HG03095 (cell line): ENCODE measurements around the gene RNF128.
"Not testable (repeated sequence)": the region's sequence is repeated elsewhere in the genome, so short reads cannot be mapped to it uniquely, and the experiment has no call there.

Experiments
- ATAC-seq: cut with Tn5 transposase; IDR thresholded peaks from one replicate; pipeline ENCODE4 v1.9.1; 2021; ENCODE audit warnings: moderate library complexity; ENCODE audit not compliant: unreplicated experiment

The RNF128 gene

DNA sequence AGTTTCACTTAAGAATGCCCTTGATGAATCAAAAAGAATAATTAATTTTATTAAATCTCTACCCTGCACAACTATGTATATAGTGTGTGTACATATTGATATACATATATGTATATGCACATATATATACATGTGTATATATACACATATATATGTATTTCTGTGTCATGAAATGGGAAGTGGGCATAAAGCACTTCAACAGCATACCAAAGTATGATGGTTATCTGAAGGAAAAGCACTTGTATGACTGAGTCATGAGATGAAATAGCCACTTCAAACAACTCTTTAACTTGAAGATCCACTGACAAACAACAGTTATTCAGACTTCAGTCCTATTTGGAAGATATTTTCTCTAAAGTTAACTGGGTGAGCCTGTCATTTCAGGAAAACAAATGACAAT is 16.3 kb downstream of the RNF128 start:
- ATAC-seq: no peak

DNA sequence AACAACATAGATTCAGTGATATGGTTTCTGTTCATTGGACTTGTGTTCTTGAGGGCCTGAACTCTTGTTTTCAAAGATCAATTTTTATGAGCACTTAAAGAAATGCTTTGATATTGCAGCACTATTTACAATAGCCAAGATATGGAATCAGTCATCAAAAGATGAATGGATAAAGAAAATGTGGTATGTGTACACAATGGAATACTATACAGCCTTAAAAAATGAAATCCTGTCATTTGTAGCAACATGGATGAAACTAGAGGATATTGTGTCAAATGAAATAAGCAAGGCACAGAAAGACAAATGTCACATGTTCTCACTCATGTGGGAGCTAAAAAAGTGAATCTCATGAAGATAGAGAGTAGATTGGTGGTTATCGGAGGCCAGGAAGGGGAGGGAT is 21.9 kb downstream of the RNF128 start:
- ATAC-seq: no peak

DNA sequence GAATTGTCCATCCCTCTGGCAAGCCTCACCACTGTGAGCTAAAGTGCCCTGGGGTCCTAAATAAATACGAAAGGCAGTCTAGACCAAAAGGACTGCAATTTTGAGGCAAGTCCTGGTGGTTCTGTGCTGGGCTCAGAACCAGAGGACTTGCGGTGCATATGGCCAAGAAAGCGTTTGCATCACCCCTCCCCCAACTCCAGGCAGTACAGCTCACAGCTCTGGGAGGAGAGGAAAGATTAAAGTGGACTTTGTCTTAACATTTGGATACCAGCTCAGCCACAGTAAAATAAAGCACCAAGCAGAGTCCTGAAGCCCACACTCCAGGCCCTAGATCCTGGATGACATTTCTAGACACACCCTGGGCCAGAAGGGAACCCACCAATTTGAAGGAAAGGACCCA is 24.9 kb downstream of the RNF128 start:
- no peak for ATAC-seq

- ATAC-seq: no peak
These were observed 25.7 kb downstream of the RNF128 start for GRCh38 chrX:106752101-106752678.

DNA sequence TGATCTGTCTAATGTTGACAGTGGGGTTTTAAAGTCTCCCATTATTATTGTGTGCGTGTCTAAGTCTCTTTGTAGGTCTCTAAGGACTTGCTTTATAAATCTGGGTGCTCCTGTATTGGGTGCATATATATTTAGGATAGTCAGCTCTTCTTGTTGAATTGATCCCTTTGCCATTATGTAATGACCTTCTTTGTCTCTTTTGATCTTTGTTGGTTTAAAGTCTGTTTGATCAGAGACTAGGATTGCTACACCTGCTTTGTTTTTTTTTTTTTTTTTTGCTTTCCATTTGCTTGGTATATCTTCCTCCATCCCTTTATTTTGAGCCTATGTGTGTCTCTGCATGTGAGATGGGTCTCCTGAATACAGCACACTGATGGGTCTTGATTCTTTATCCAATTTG is 42.8 kb downstream of the RNF128 start:
- not testable (repeated sequence) for ATAC-seq

DNA sequence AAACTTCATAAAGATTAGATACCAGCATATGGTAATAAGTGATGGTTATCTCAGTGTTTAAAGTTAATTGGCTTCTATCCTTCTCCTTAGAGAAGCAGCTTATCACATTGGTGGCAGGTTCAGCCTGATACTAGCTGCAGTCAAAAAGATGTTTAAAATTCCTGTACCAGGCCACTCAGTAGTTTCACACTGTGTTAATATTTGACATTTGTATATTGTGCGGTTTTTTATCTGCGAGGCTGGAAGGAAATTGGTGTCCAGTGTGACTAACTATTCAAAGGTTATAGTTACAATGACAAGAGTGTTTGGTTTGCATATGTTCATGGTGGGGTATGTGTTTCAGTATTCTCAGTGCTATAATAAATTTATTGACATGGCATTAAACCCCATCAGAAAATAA is 48.5 kb downstream of the RNF128 start:
- ATAC-seq: no peak

DNA sequence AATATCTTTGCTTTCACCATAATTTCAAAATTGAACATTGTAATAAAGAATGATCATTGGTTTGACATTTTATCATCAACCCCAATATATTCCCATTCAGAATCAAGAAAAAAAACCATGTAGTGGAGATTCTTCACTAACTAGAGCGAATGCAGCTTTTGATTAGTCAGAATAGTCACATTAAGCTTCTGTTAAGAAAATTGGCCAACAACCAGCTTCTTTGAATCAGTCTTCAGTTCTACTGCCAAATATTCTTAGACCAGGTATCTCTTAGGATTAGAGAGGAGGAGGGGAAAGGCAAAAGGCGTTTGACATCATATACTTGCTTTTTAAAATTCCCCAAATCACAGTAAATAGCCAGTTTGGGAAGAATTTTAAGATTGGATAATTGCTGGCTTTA is 53.8 kb downstream of the RNF128 start:
- ATAC-seq: no peak

DNA sequence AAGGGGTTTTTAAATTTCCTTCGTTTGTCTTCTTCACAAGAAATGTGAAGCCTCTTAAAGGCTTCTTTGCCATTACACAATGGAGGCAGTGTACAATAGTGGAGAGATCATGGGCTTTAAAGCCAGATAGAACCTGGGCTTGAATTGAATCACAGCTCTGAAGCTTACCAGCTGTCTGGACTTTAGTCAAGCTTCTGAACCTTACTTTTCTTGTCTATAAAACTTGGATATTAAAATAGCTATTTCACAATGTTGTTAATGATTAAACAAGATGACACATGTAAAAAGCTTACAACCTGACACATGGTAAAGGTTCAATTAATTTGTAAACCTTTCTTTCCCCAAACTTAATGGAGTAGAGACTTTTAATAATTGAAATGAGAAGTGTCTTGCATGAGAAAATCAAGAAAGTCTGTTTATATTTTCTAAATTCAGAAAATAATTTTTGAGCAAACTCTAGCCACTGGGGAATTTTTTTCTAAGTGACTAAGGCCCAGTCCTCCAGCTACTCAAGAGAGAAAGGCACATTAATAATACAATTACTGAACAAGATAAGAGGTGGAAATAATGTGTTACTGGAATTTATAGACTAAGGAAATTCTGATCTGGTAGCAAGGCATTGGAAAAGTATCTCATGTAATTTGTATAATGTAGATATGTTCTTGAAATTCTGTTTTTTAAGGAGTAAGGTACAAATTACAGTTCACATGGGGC is 54.3 kb downstream of the RNF128 start:
- ATAC-seq: no peak

DNA sequence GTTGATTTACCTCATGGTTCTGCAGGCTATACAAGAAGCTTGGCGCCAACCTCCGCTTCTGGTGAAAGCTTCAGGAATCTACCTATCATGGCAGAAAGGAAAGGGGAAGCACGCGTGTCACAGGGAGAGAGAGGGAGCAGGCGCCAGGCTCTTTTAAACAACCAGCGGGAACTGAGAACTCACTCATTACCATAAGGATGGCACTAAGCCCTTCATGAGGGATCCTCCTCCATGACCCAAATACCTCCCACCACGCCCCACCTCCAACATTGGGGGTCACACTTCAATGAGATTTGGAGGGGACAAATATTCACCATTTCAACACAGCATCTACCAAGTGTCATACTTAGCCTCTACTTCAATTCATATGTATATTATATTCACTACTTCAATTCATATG is 57.2 kb downstream of the RNF128 start:
- ATAC-seq: no peak

DNA sequence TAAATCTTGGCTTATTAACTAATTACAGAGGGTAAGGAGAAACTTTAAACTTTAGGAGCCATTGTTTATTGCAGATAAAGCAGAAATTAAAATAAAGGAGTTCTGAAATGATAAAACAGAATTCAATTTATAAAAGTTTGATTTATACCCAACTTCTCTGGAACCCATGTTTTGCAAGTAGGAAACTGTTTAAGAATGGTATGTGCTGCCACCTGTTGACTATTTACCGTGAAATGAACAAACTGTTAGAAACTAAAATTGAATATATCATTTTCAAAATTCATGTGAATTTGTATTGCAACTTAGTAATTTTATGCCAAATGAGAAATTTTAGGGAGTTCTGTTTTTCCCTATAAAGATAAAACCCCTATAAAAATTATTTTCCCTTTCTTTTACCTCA is 65.0 kb downstream of the RNF128 start:
- no peak for ATAC-seq

DNA sequence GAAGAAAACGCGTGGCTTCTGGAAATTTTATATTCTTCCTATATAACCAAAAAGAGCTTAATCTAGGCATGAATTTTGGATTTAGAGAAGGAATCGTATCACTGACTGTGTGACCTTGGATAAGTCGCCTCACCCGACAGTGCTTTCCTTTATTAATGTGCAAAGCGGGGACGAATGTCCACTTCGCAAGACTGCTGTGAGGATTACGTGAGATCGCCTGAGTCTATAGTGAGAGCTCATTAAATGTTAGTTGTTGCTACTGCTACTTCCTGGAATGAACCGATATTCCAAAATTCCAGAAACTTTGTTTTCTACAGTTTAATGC is 75.5 kb downstream of the RNF128 start:
- ATAC-seq: peak; percentile 23

DNA sequence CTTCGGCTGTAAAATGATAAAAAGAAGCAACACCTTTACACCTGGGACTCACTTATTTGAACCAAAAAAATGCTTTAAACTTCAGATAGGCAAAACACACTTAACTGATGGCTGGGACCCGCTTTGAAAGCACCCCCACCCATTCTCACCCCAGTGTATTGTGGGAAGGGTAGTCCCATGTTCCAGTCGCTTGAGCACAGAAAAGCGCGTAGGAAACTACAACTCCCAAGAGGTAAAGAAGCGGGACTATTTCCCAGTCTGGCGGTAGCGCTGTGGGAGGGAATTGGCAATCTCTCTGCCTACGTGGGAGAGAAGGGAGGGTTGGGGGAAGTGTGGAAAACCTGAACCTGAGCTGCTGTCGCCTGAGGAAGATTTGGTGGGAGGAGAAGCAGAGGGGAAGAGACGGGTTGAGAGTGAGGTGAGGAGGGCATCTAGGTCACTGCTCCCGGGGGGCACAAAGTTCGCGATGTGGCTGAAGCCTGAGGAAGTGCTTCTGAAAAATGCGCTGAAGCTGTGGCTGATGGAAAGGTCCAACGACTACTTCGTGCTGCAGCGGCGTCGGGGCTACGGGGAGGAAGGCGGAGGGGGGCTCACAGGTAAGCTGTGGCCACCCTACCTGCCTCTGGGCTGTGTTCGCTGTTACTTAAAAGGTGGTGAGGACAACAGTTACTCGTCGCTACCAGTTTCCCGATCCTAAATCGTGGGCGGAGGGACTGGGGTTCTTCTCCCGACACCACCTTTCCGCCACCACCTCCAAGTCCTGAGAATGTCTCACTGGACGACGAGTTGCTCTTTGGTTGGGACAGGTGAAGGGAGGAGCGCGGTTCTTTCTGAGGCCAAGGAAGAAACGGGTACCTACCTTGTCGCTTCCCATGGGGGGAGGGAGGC is 76.1 kb downstream of the RNF128 start, which contains the start of gene TBC1D8B:
Gene TBC1D8B, plus strand, starts transcription at position 286 of the 888 bp plus-strand sequence. Its CDS starts 181 bp downstream, at position 467.
- ATAC-seq: peak; percentile 94

DNA sequence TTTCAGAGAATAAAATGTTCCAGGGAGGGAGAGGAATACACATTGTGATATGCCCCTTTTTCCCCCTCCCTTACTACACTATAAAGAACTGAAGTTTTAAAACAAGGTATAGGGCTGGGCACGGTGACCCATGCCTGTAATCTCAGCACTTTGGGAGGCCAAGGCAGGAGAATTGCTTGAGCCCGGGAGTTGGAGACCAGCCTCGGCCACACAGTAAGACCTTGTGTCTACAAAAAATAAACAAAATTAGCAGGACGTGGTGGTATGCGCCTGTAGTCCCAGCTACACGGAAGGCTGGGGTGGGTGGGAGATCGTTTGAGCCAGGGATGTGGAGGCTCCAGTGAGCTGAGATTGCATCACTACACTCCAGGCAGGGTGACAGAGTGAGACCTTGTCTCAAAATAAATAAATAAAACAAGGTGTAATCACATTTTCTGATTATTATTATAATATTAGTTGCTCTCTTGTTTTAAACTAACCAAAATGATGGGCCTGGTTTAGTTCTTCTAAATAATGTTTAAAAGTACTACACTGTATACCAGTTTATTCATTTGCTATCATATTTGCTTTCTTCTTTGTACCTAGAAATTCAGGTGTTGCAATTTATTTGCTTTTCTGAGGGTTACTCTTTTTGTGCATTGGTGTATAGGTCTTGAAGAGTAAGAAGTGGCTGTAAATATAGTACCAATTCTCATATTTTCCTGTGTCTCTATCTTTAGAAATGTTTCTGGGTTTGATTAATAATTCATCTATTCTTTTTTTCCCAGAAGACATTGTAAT is 84.8 kb downstream of the RNF128 start:
- ATAC-seq: no peak

DNA sequence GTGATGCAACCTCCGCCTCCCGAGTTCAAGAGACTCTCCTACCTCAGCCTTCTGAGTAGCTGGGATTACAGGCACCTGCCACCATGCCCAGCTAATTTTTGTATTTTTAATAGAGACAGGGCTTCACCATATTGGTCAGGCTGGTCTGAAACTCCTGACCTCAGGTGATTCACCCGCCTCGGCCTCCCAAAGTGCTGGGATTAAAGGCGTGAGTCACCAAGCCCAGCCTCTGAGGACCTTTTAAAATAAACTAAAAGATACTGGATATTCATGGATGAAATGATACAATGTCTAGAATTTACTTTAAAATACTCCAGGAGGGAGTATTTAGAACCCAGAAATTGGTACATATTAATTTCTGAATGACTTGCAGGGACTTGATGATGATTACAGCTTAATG is 86.4 kb downstream of the RNF128 start:
- not testable (repeated sequence) for ATAC-seq

GRCh38 chrX:106814093-106814492 is 87.6 kb downstream of the RNF128 start:
- not testable (repeated sequence) for ATAC-seq
